ENCODE results near the gene ABL2.
A peak's percentile ranks its signal among the peaks of the same experiment; 100 is the strongest.

- TF ChIP-seq GATA3 (IDR thresholded peaks at IDR 0.05; ENCODE audit: low read depth, low read length), result peak; percentile 75
- TF ChIP-seq GATA2 (IDR thresholded peaks at IDR 0.05; ENCODE audit: low read depth, low read length), result peak; percentile 96
These were observed 121.5 kb downstream of the ABL2 start for GRCh38 chr1:179107706-179108629.

Measured in SH-SY5Y (cell line).